Stomach (tissue), 9 donors: ENCODE data around the gene LRP3. TPM values are rescaled to one million over a fixed set of nuclear protein-coding genes. Genes with fewer than 3 reads are reported as not detected.

Experiments used
- DNase-seq, 2 donors: peaks; one replicate each; pipeline versions ENCODE4 v3.0.0 to v3.0.0-alpha.2; 2013 to 2019
- H3K27ac ChIP-seq, 5 donors: fragments of 200-600 bp in 4 of 5; sonication (generic) in 4 of 5; one replicate each; pipeline ENCODE4 v1.5.1; 2013 to 2019; ENCODE audit warnings: mild to moderate bottlenecking in 1 of 5, moderate library complexity in 1 of 5
- H3K27me3 ChIP-seq, 3 donors: fragments of 200-600 bp; sonication (generic); one replicate each; pipeline ENCODE4 v1.5.1; 2017 to 2019; ENCODE audit warnings: mixed run types in 1 of 3
- H3K36me3 ChIP-seq, 4 donors: fragments of 200-600 bp; sonication (generic); 1 replicate in 3 of 4; 2 replicates in 1 of 4; pipeline ENCODE4 v1.5.1; 2016 to 2019
- H3K4me1 ChIP-seq, 4 donors: fragments of 200-600 bp; sonication (generic); one replicate each; pipeline ENCODE4 v1.5.1; 2016 to 2019
- H3K4me3 ChIP-seq, 4 donors: fragments of 200-600 bp; sonication (generic) in 3 of 4; one replicate each; pipeline ENCODE4 v1.5.1; 2016 to 2019; ENCODE audit warnings: mild to moderate bottlenecking in 1 of 4
- H3K9me3 ChIP-seq, 4 donors: fragments of 200-600 bp; sonication (generic); one replicate each; pipeline ENCODE4 v1.5.1; 2016 to 2019
- CTCF ChIP-seq, 7 experiments: fragments of 450-650 bp in 4 of 7; fragments of 200-600 bp in 3 of 7; sonication (generic) in 3 of 7; IDR thresholded peaks; one replicate each; pipeline ENCODE4 v1.5.1; 2016 to 2019; ENCODE audit warnings: antibody characterized with exemption in 7 of 7, control low read depth in 2 of 7, mild to moderate bottlenecking in 1 of 7
- EP300 ChIP-seq: sonication (generic); formaldehyde crosslinking; IDR thresholded peaks from one replicate; pipeline ENCODE4 v1.6.1; 2017; ENCODE audit warnings: antibody characterized with exemption
- POLR2A ChIP-seq, 4 donors: fragments of 450-650 bp; IDR thresholded peaks; one replicate each; pipeline ENCODE4 v1.6.1; 2016; ENCODE audit warnings: antibody characterized with exemption in 4 of 4, control low read depth in 2 of 4, mild to moderate bottlenecking in 1 of 4, moderate library complexity in 1 of 4
- POLR2AphosphoS5 ChIP-seq, 3 donors: sonication (generic); formaldehyde crosslinking; IDR thresholded peaks; one replicate each; pipeline ENCODE4 v1.6.1; 2016; ENCODE audit warnings: antibody characterized with exemption in 3 of 3
- whole genome bisulfite sequencing, 5 donors: extraction: QIAGEN DNeasy Blood & Tissue Kit in 3 of 5; methylation state at CpG; one replicate each; pipeline versions ENCODE4 v1.1.5 to v1.1.7; 2013 to 2018; 5-methylcytosine and 5-hydroxymethylcytosine counted together
- intact Hi-C: fragments of 100-400 bp; cut with DNase I; formaldehyde crosslinking; loops from one replicate; pipeline ENCODE4 v1.15.1; 2023; ENCODE audit warnings: low total_unique reads
- polyA plus RNA-seq, 3 donors: library from polyadenylated mRNA; stranded (reverse); fragments of 200-250 nt; gene quantifications; one replicate each; pipeline ENCODE4 v1.2.3, GENCODE V29; 2013
- total RNA-seq, 5 donors: library from RNA; depleted of rRNA; stranded (reverse); fragments of >200 nt; gene quantifications; one replicate each; pipeline versions ENCODE4 v1.1.0 to v1.2.3, GENCODE V29; 2014 to 2016
- donor health status: healthy with polysubstance abuse.
- donor health status: Bipolar disorder and iron deficiency.
- donor health status: healthy.

Gene LRP3
- total and polyA plus RNA-seq, 8 donors: 7.5 to 26.6 (median 12.8) TPM

GRCh38 chr19:33236696-33237390 lies 42.7 kb downstream of the LRP3 start:
- intact Hi-C loops: no loop called here
- Histone ChIP-seq H3K27ac (no peak overlapping the region), H3K27me3 (peaks cover 0 to 35% (median 4%) of the 10 kb centered on the region in 3 donors), H3K4me1 (peaks cover 8 to 18% (median 16%) of the 10 kb centered on the region in 4 donors), H3K9me3 (no peaks in the 10 kb centered on the region), H3K4me3 (no peak overlapping the region), H3K36me3 (no peaks in the 10 kb centered on the region)
- DNase-seq: no peak
- 82 to 86% (median 83%) methylated on average over 16 of the region's 16 CpGs for WGBS, 5 donors
- TF ChIP-seq POLR2AphosphoS5 (IDR thresholded peaks at IDR 0.05) (no peak), EP300 (no peak), CTCF (IDR thresholded peaks at IDR 0.05) (no peak), POLR2A (IDR thresholded peaks at IDR 0.05) (no peak)

GRCh38 chr19:33238481-33239149 lies 44.5 kb downstream of the LRP3 start:
- no peak for DNase-seq
- Histone ChIP-seq H3K27me3 (peaks cover 0 to 37% (median 4%) of the 10 kb centered on the region in 3 donors), H3K4me1 (peaks cover 8 to 19% (median 18%) of the 10 kb centered on the region in 4 donors), H3K36me3 (no peaks in the 10 kb centered on the region), H3K4me3 (no peak overlapping the region), H3K27ac (no peak overlapping the region), H3K9me3 (no peaks in the 10 kb centered on the region)
- no peak for TF ChIP-seq CTCF (IDR thresholded peaks at IDR 0.05)
- TF ChIP-seq POLR2AphosphoS5 (IDR thresholded peaks at IDR 0.05): no peak
- TF ChIP-seq POLR2A (IDR thresholded peaks at IDR 0.05): no peak
- TF ChIP-seq EP300: no peak
- intact Hi-C loops: no loop called here
- WGBS, 5 donors: 85 to 95% (median 93%) methylated on average over 8 to 10 of the region's 10 CpGs

- TF ChIP-seq CTCF (IDR thresholded peaks at IDR 0.05) (no peak), EP300 (no peak), POLR2A (IDR thresholded peaks at IDR 0.05) (no peak), POLR2AphosphoS5 (IDR thresholded peaks at IDR 0.05) (no peak)
- H3K4me3 ChIP-seq: no peak overlapping the region
- intact Hi-C loops: no loop called here
- H3K27ac ChIP-seq: no peak overlapping the region
- peaks cover 0 to 29% (median 0%) of the 10 kb centered on the region in 3 donors for H3K27me3 ChIP-seq
- WGBS, 5 donors: 78 to 89% (median 86%) methylated on average over 10 of the region's 10 CpGs
- no peaks in the 10 kb centered on the region for H3K36me3 ChIP-seq
- no peaks in the 10 kb centered on the region for H3K9me3 ChIP-seq
- H3K4me1 ChIP-seq: peaks cover 8 to 19% (median 18%) of the 10 kb centered on the region in 4 donors
- DNase-seq: no peak
Observed at GRCh38 chr19:33239223-33239975, 45.3 kb downstream of the LRP3 start.

- DNase-seq: no peak
- Histone ChIP-seq H3K9me3 (peaks cover 0 to 1% (median 0%) of the 10 kb centered on the region in 4 donors), H3K27ac (no peak overlapping the region), H3K36me3 (no peaks in the 10 kb centered on the region), H3K4me3 (no peak overlapping the region), H3K4me1 (peaks cover 8 to 17% (median 15%) of the 10 kb centered on the region in 4 donors), H3K27me3 (peaks cover 0 to 20% (median 0%) of the 10 kb centered on the region in 3 donors)
- TF ChIP-seq POLR2AphosphoS5 (IDR thresholded peaks at IDR 0.05) (no peak), EP300 (no peak), CTCF (IDR thresholded peaks at IDR 0.05) (no peak), POLR2A (IDR thresholded peaks at IDR 0.05) (no peak)
- 86 to 94% (median 89%) methylated on average over 4 to 8 of the region's 8 CpGs for WGBS, 5 donors
- intact Hi-C loops: loop anchor here (2.0 to 10.0 kb wide), 2 partner anchors 167 to 535 kb away; no protein-coding TSS in a partner anchor
Observed at GRCh38 chr19:33240181-33240771, 46.1 kb downstream of the LRP3 start.
